ENCODE results near the gene CDC42BPG. TPM values are rescaled to one million over a fixed set of nuclear protein-coding genes. Genes with fewer than 3 reads are reported as not detected.

Gene CDC42BPG
- polyA plus RNA-seq, 1 donor from 2014 or later: not detected

- no peak overlapping the region for H2AFZ ChIP-seq (ENCODE audit: low read depth, low read length)
- no peaks in the 10 kb centered on the region for H3K79me2 ChIP-seq (replicated peaks; ENCODE audit: insufficient read depth, low read length)
- H3K9me2 ChIP-seq (ENCODE audit: insufficient read depth, low read length): no peaks in the 10 kb centered on the region
- no peak overlapping the region for H3K27ac ChIP-seq (ENCODE audit: low read length)
- no peak overlapping the region for H3K4me3 ChIP-seq (ENCODE audit: low read length)
- no peaks in the 10 kb centered on the region for H3K36me3 ChIP-seq (ENCODE audit: insufficient read depth, low read length)
- no peak overlapping the region for H3K9ac ChIP-seq (ENCODE audit: low read length)
- H3K9me3 ChIP-seq (ENCODE audit: low read length): no peaks in the 10 kb centered on the region
- TF ChIP-seq SMC3 (conservative IDR thresholded peaks at IDR 0.05; ENCODE audit: poor library complexity): no peak
- TF ChIP-seq, protein P1, sequence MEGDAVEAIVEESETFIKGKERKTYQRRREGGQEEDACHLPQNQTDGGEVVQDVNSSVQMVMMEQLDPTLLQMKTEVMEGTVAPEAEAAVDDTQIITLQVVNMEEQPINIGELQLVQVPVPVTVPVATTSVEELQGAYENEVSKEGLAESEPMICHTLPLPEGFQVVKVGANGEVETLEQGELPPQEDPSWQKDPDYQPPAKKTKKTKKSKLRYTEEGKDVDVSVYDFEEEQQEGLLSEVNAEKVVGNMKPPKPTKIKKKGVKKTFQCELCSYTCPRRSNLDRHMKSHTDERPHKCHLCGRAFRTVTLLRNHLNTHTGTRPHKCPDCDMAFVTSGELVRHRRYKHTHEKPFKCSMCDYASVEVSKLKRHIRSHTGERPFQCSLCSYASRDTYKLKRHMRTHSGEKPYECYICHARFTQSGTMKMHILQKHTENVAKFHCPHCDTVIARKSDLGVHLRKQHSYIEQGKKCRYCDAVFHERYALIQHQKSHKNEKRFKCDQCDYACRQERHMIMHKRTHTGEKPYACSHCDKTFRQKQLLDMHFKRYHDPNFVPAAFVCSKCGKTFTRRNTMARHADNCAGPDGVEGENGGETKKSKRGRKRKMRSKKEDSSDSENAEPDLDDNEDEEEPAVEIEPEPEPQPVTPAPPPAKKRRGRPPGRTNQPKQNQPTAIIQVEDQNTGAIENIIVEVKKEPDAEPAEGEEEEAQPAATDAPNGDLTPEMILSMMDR (IDR thresholded peaks at IDR 0.05; ENCODE audit: poor library complexity, severe bottlenecking): no peak
- TF ChIP-seq MXI1 (conservative IDR thresholded peaks at IDR 0.05; ENCODE audit: poor library complexity, severe bottlenecking): no peak
- no peak for TF ChIP-seq RAD21 (conservative IDR thresholded peaks at IDR 0.05)
- TF ChIP-seq EZH2 (IDR thresholded peaks at IDR 0.05; ENCODE audit: borderline replicate concordance, insufficient read depth, low read length, poor library complexity, severe bottlenecking): no peak
- no peak for TF ChIP-seq TAF1 (IDR thresholded peaks at IDR 0.05; ENCODE audit: low read depth)
- TF ChIP-seq POLR2AphosphoS5 (IDR thresholded peaks at IDR 0.05): no peak
- TF ChIP-seq REST (IDR thresholded peaks at IDR 0.05; ENCODE audit: borderline replicate concordance): no peak
- no peak for TF ChIP-seq EP300 (conservative IDR thresholded peaks at IDR 0.05; ENCODE audit: poor library complexity, severe bottlenecking)
- no peaks in the 10 kb centered on the region for H3F3A ChIP-seq (ENCODE audit: insufficient read depth, low read length, poor library complexity, severe bottlenecking)
- no peaks in the 10 kb centered on the region for H3K27me3 ChIP-seq (ENCODE audit: insufficient read depth, low read depth, low read length)
- H3K4me2 ChIP-seq (ENCODE audit: low read length): no peak overlapping the region
- no peaks in the 10 kb centered on the region for H4K20me1 ChIP-seq (ENCODE audit: insufficient read depth)
These were observed 48.4 kb upstream of the CDC42BPG start for GRCh38 chr11:64892838-64893193.

DNA sequence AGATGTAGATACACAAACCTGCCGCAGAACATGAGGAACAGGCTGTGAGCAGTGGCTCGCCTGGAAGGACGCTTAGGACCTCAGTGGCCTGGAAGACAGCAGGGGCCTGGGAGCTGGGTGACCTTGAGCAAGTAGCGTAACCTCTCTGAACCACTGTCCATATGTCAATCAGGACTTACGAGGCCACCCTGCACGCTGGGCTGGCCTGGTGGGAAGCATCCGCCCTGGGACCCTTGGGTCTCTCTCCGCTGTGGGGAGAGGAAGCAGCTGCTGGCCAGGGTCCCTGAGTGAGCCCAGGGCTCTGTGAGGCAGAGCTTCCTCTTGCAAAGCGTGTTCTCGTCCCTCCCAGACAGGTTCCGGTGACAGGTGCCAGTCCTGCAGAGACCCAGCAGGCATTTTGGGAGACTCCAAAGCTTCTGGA, 48.0 kb upstream of the CDC42BPG start:
- H3K27me3 ChIP-seq (ENCODE audit: insufficient read depth, low read depth, low read length): no peaks in the 10 kb centered on the region
- no peaks in the 10 kb centered on the region for H3K9me3 ChIP-seq (ENCODE audit: low read length)
- H2AFZ ChIP-seq (ENCODE audit: low read depth, low read length): no peak overlapping the region
- no peak overlapping the region for H3K9ac ChIP-seq (ENCODE audit: low read length)
- H3K27ac ChIP-seq (ENCODE audit: low read length): no peak overlapping the region
- H3F3A ChIP-seq (ENCODE audit: insufficient read depth, low read length, poor library complexity, severe bottlenecking): no peaks in the 10 kb centered on the region
- H4K20me1 ChIP-seq (ENCODE audit: insufficient read depth): no peaks in the 10 kb centered on the region
- H3K36me3 ChIP-seq (ENCODE audit: insufficient read depth, low read length): no peaks in the 10 kb centered on the region
- TF ChIP-seq EP300 (conservative IDR thresholded peaks at IDR 0.05; ENCODE audit: poor library complexity, severe bottlenecking): no peak
- no peak for TF ChIP-seq MXI1 (conservative IDR thresholded peaks at IDR 0.05; ENCODE audit: poor library complexity, severe bottlenecking)
- no peak for TF ChIP-seq REST (IDR thresholded peaks at IDR 0.05; ENCODE audit: borderline replicate concordance)
- TF ChIP-seq TAF1 (IDR thresholded peaks at IDR 0.05; ENCODE audit: low read depth): no peak
- no peak for TF ChIP-seq POLR2AphosphoS5 (IDR thresholded peaks at IDR 0.05)
- TF ChIP-seq RAD21 (conservative IDR thresholded peaks at IDR 0.05): no peak
- no peak for TF ChIP-seq SMC3 (conservative IDR thresholded peaks at IDR 0.05; ENCODE audit: poor library complexity)
- TF ChIP-seq EZH2 (IDR thresholded peaks at IDR 0.05; ENCODE audit: borderline replicate concordance, insufficient read depth, low read length, poor library complexity, severe bottlenecking): no peak
- TF ChIP-seq, protein P1 (IDR thresholded peaks at IDR 0.05; ENCODE audit: poor library complexity, severe bottlenecking): no peak
- no peaks in the 10 kb centered on the region for H3K9me2 ChIP-seq (ENCODE audit: insufficient read depth, low read length)
- no peaks in the 10 kb centered on the region for H3K79me2 ChIP-seq (replicated peaks; ENCODE audit: insufficient read depth, low read length)
- H3K4me3 ChIP-seq (ENCODE audit: low read length): no peak overlapping the region
- H3K4me2 ChIP-seq (ENCODE audit: low read length): no peak overlapping the region
